T-helper 1 cell treated with Interleukin-12 subunit alpha and Interleukin-12 subunit beta and Interleukin-4 antibody, amounts not matched to agents 30 μg/mL and 1 μg/mL, for 36 hours (primary cell): Measurements from ENCODE around the gene SNX32.
"Not testable (repeated sequence)": the region's sequence is repeated elsewhere in the genome, so short reads cannot be mapped to it uniquely, and the experiment has no call there.

ENCODE experiments used
- H3K27ac Mint-ChIP-seq: one replicate; pipeline ENCODE4 v1.8.0; 2021; ENCODE audit warnings: mild to moderate bottlenecking, mixed read lengths
- H3K27me3 Mint-ChIP-seq: one replicate; pipeline ENCODE4 v1.8.0; 2021; ENCODE audit warnings: low read depth, mixed read lengths
- H3K36me3 Mint-ChIP-seq: one replicate; pipeline ENCODE4 v1.8.0; 2021; ENCODE audit warnings: low read depth, mixed read lengths
- H3K4me1 Mint-ChIP-seq: one replicate; pipeline ENCODE4 v1.8.0; 2021; ENCODE audit warnings: low read depth, mixed read lengths
- H3K4me3 Mint-ChIP-seq: one replicate; pipeline ENCODE4 v1.8.0; 2021; ENCODE audit warnings: mild to moderate bottlenecking, moderate library complexity, mixed read lengths
- H3K9me3 Mint-ChIP-seq: one replicate; pipeline ENCODE4 v1.8.0; 2021; ENCODE audit warnings: mixed read lengths

Gene SNX32

GRCh38 chr11:65834202-65834601, 439 bp downstream of the SNX32 start:
- Mint-ChIP-seq H3K27ac (no peak overlapping the region), H3K4me3 (no peak overlapping the region), H3K9me3 (no peaks in the 10 kb centered on the region), H3K36me3 (peaks cover 3% of the 10 kb centered on the region), H3K4me1 (peaks cover 10% of the 10 kb centered on the region), H3K27me3 (peaks cover 23% of the 10 kb centered on the region)

DNA sequence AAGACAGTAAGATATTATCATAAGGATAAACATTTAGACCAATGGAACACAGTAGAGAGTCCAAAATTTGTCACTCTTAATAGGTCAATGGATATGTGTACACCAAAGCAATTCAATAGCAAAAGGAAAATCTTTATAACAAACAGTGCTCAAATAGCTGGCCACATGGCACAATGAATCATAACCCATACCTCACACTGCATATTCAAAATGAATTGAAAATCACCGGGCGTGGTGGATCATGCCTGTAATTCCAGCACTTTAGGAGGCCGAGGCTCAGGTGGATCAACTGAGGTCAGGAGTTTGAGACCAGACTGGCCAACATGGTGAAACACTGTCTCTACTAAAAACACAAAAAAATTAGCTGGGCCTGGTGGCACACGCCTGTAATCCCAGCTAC, 8.4 kb downstream of the SNX32 start:
- Mint-ChIP-seq H3K9me3 (no peaks in the 10 kb centered on the region), H3K4me1 (no peaks in the 10 kb centered on the region), H3K4me3 (no peak overlapping the region), H3K27ac (no peak overlapping the region), H3K36me3 (no peaks in the 10 kb centered on the region), H3K27me3 (no peaks in the 10 kb centered on the region)

- H3K4me3 Mint-ChIP-seq = no peak overlapping the region
- H3K36me3 Mint-ChIP-seq = no peaks in the 10 kb centered on the region
- H3K27me3 Mint-ChIP-seq = no peaks in the 10 kb centered on the region
- no peaks in the 10 kb centered on the region for H3K9me3 Mint-ChIP-seq
- no peak overlapping the region for H3K27ac Mint-ChIP-seq
- H3K4me1 Mint-ChIP-seq = no peaks in the 10 kb centered on the region
Measured at GRCh38 chr11:65843811-65844210, 10.0 kb downstream of the SNX32 start.

- H3K27ac Mint-ChIP-seq = no peak overlapping the region
- H3K9me3 Mint-ChIP-seq = no peaks in the 10 kb centered on the region
- H3K4me1 Mint-ChIP-seq = no peaks in the 10 kb centered on the region
- H3K4me3 Mint-ChIP-seq = no peak overlapping the region
- H3K27me3 Mint-ChIP-seq = no peaks in the 10 kb centered on the region
- no peaks in the 10 kb centered on the region for H3K36me3 Mint-ChIP-seq
Measured at GRCh38 chr11:65844231-65844872, 10.6 kb downstream of the SNX32 start.

DNA sequence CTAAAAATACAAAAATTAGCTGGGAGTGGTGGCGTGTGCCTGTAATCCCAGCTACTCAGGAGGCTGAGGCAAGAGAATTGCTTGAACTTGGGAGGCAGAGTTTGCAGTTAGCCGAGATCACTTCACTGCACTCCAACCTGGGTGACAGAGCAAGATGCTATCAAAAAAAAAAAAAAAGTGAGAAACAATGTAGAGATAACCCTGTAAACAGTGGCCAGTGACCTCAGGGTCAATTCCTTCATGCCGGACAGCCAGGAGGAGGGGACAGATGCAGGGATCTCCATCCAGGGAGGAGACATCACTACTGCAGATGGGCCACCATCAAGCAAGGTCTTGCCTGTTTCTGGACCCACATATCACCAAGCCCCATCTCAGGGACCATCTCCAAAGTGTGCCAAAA, 14.0 kb downstream of the SNX32 start:
- Mint-ChIP-seq H3K27ac (no peak overlapping the region), H3K4me1 (peaks cover 3% of the 10 kb centered on the region), H3K27me3 (no peaks in the 10 kb centered on the region), H3K9me3 (peaks cover 7% of the 10 kb centered on the region), H3K4me3 (no peak overlapping the region), H3K36me3 (peaks cover 13% of the 10 kb centered on the region)

DNA sequence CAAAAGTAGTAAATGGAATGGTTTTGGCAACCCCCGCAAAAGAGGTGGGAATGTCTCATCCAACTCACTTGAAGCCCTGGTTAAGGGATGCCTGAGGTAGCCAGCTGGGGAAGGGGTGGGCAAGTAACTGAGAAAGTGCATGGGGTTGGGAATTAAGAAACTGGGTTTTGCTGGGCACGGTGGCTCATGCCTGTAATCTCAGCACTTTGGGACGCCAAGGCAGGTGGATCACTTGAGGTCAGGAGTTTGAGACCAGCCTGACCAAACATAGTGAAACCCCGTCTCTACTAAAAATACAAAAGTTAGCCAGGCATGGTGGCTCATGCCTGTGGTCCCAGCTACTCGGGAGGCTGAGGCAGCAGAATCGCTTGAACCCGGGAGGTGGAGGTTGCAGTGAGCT, 14.9 kb downstream of the SNX32 start:
- not testable (repeated sequence) for H3K4me3 Mint-ChIP-seq, H3K27ac Mint-ChIP-seq, H3K4me1 Mint-ChIP-seq, H3K9me3 Mint-ChIP-seq, H3K27me3 Mint-ChIP-seq
- peaks cover 19% of the 10 kb centered on the region for H3K36me3 Mint-ChIP-seq

DNA sequence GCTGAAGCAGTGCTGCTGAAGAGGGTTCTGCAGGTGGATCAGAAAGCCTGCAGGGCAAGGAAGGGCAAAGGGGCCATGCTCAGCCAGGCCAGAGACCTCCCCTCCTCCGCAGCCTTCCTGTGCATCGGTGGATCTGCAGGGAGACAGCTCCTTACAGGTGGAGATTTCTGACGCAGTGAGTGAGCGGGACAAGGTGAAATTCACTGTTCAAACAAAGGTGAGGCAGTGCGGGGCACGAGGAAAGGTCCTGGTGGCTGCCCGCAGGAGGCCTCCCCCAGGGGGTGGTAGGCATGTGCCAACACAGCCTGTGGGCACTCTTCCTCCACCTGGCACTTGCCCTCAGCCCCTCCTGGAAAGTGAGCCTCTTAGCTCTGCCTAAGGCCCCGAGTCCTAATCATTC, 15.6 kb downstream of the SNX32 start:
- H3K27me3 Mint-ChIP-seq = no peaks in the 10 kb centered on the region
- no peak overlapping the region for H3K4me3 Mint-ChIP-seq
- H3K9me3 Mint-ChIP-seq = peaks cover 7% of the 10 kb centered on the region
- peaks cover 26% of the 10 kb centered on the region for H3K36me3 Mint-ChIP-seq
- peaks cover 12% of the 10 kb centered on the region for H3K4me1 Mint-ChIP-seq
- no peak overlapping the region for H3K27ac Mint-ChIP-seq

DNA sequence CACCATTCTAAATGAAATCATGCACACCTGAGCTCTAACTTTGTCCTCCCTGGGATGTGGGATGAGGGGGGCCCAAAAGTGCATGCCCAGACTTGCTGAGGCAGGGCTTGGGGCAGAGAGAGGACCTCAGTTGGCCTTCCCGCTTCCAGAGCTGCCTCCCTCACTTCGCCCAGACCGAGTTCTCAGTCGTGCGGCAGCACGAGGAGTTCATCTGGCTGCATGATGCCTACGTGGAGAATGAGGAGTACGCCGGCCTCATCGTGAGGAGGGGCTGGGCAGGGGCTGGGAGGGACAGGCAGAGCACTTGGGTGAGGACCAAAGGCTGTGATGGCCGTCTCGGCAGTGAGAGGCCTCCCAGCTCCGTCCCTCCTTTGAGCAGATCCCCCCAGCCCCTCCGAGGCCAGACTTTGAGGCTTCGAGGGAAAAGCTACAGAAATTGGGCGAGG, 16.0 kb downstream of the SNX32 start:
- Mint-ChIP-seq H3K27ac (no peak overlapping the region), H3K4me3 (no peak overlapping the region), H3K9me3 (peaks cover 7% of the 10 kb centered on the region), H3K4me1 (peaks cover 16% of the 10 kb centered on the region), H3K27me3 (no peaks in the 10 kb centered on the region), H3K36me3 (peaks cover 30% of the 10 kb centered on the region)

GRCh38 chr11:65850217-65851082, 16.7 kb downstream of the SNX32 start:
- Mint-ChIP-seq H3K4me3 (no peak overlapping the region), H3K36me3 (peaks cover 34% of the 10 kb centered on the region), H3K4me1 (peaks cover 19% of the 10 kb centered on the region), H3K27ac (no peak overlapping the region), H3K9me3 (peaks cover 7% of the 10 kb centered on the region), H3K27me3 (no peaks in the 10 kb centered on the region)

GRCh38 chr11:65851083-65851579, 17.4 kb downstream of the SNX32 start:
- H3K4me1 Mint-ChIP-seq = peaks cover 23% of the 10 kb centered on the region
- no peak overlapping the region for H3K4me3 Mint-ChIP-seq
- H3K36me3 Mint-ChIP-seq = peaks cover 38% of the 10 kb centered on the region
- no peak overlapping the region for H3K27ac Mint-ChIP-seq
- H3K9me3 Mint-ChIP-seq = peaks cover 7% of the 10 kb centered on the region
- no peaks in the 10 kb centered on the region for H3K27me3 Mint-ChIP-seq

DNA sequence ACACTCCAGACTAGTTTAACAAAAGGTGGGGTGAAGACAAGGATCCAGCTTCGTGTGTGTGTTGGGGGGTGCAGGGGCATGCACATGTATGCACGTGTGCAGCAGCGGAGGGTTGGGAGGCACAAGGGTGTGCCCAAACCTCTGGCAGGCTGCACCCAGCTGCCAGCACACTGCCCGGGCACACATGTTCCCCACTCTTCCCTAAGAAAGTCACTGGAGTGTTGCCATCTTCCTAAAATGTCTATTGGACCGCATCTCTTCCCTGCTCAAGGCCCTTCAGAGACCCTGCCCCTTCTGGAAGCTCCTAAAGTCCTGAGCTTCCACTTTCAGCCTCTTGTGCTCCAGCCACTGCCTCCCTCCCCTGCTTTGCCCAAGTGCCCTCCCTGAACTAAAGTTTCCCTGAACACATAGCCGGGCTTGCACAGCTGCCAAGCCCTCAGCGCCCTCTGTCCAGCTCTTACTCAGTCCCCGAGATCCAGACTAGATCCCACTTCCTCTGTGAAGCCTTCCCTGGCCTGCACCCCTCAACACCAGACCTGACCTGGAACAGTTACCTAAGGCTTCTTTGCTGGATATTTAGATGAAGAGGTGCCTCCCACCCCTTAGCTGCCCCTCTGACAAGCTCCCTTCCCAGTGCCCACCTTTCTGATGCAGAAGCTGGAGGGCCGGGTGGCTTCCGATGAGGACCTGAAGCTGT, 18.2 kb downstream of the SNX32 start:
- Mint-ChIP-seq H3K9me3 (peaks cover 7% of the 10 kb centered on the region), H3K27ac (no peak overlapping the region)

GRCh38 chr11:65852508-65853245, 18.9 kb downstream of the SNX32 start:
- Mint-ChIP-seq H3K27me3 (no peaks in the 10 kb centered on the region), H3K4me1 (peaks cover 30% of the 10 kb centered on the region), H3K9me3 (peaks cover 7% of the 10 kb centered on the region), H3K4me3 (no peak overlapping the region), H3K27ac (no peak overlapping the region), H3K36me3 (peaks cover 46% of the 10 kb centered on the region)

More for the DNA sequence above, 18.2 kb downstream of the SNX32 start:
- Mint-ChIP-seq H3K4me1 (peaks cover 30% of the 10 kb centered on the region), H3K36me3 (peaks cover 46% of the 10 kb centered on the region), H3K4me3 (no peak overlapping the region), H3K27me3 (no peaks in the 10 kb centered on the region)

DNA sequence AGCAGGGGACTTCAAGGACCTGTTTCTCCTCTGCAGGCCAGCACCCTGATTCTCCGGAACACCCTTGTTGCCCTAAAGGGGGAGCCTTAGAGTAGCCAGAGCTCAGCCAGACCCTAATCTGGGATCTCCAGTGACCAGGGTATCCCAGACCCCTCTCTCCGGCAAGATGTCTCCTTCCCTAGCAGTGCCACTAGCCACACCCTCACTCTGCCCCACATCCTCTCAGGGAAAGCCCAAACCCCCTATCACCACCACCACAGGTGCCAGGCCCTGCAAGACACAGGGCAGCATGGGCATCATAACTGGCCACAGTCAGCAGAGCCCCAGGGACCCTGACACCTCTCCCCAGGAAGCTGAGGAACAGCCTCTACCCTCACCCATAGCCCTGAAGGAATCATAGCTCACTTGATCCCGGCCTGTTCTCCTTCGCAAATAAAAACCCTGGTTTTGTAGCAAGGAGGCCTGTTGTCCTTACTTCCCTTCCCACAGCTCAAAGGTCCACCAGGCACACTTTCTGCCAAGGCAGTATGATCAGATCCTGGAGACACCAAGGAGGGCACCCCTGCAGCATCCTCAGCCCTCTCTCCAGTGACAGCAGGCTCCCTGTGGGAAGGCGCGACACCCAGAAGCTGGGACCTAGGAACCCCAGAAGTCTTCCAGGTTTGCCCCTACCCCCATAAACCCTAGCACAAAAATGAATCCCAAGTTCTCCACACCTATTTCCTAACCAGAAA, 19.6 kb downstream of the SNX32 start:
- Mint-ChIP-seq H3K4me1 (peaks cover 33% of the 10 kb centered on the region), H3K36me3 (peaks cover 46% of the 10 kb centered on the region), H3K27me3 (no peaks in the 10 kb centered on the region), H3K27ac (no peak overlapping the region), H3K4me3 (no peak overlapping the region), H3K9me3 (peaks cover 7% of the 10 kb centered on the region)
